SJSA1 (cell line): ENCODE measurements around the gene RGS6. TPM values are rescaled to one million over a fixed set of nuclear protein-coding genes. Genes with fewer than 3 reads are reported as not detected.

Experiments
- DNase-seq, 2 experiments: peaks; one replicate each; pipeline ENCODE4 v3.0.0-alpha.2; 2015 to 2020; ENCODE audit warnings: low spot score in 2 of 2, low read depth in 1 of 2
- H3K27ac ChIP-seq: fragments of 250-450 bp; sonication (Bioruptor Pico); 2 replicates; pipeline ENCODE4 v1.5.1; 2020; ENCODE audit warnings: mild to moderate bottlenecking, moderate library complexity
- H3K27me3 ChIP-seq: fragments of 250-450 bp; sonication (Bioruptor Pico); replicated peaks from 2 replicates; pipeline ENCODE4 v1.5.1; 2020; ENCODE audit warnings: mild to moderate bottlenecking, moderate library complexity
- H3K36me3 ChIP-seq: fragments of 250-450 bp; sonication (Bioruptor Pico); 2 replicates; pipeline ENCODE4 v1.5.1; 2020; ENCODE audit warnings: mild to moderate bottlenecking
- H3K4me1 ChIP-seq: fragments of 250-450 bp; sonication (Bioruptor Pico); replicated peaks from 2 replicates; pipeline ENCODE4 v1.6.1; 2021; ENCODE audit warnings: mild to moderate bottlenecking
- H3K4me3 ChIP-seq: fragments of 250-450 bp; sonication (Bioruptor Pico); 2 replicates; pipeline ENCODE4 v1.5.1; 2020; ENCODE audit warnings: mild to moderate bottlenecking
- H3K9me3 ChIP-seq: fragments of 250-450 bp; sonication (Bioruptor Pico); replicated peaks from 2 replicates; pipeline ENCODE4 v1.5.1; 2020; ENCODE audit warnings: mild to moderate bottlenecking
- total RNA-seq: library from RNA; depleted of rRNA; stranded (reverse); fragments of >200 nt; shearing (Covaris generic); gene quantifications from 2 replicates; pipeline ENCODE4 v1.2.3, GENCODE V29; 2014

Gene RGS6
- total RNA-seq, 1 experiment from 2014 or later, result not detected

GRCh38 chr14:72547999-72548398 lies 615.8 kb downstream of the RGS6 start:
- Histone ChIP-seq H3K9me3 (no peaks in the 10 kb centered on the region), H3K27me3 (no peaks in the 10 kb centered on the region), H3K4me3 (no peak overlapping the region), H3K4me1 (no peaks in the 10 kb centered on the region), H3K27ac (no peak overlapping the region), H3K36me3 (no peaks in the 10 kb centered on the region)
- no peak for DNase-seq

- Histone ChIP-seq H3K9me3 (no peaks in the 10 kb centered on the region), H3K27me3 (no peaks in the 10 kb centered on the region; the same call in 1 of the 2 replicates), H3K4me3 (no peak overlapping the region), H3K27ac (no peak overlapping the region), H3K4me1 (no peaks in the 10 kb centered on the region), H3K36me3 (no peaks in the 10 kb centered on the region)
- DNase-seq, result no peak
These were observed 616.8 kb downstream of the RGS6 start for GRCh38 chr14:72549026-72549425.

GRCh38 chr14:72549854-72550253 lies 617.6 kb downstream of the RGS6 start:
- H3K4me3 ChIP-seq, result no peak overlapping the region
- no peaks in the 10 kb centered on the region for H3K36me3 ChIP-seq
- no peaks in the 10 kb centered on the region for H3K4me1 ChIP-seq
- H3K27me3 ChIP-seq, result no peaks in the 10 kb centered on the region; the same call in 1 of the 2 replicates
- DNase-seq, result no peak
- H3K27ac ChIP-seq, result no peak overlapping the region
- no peaks in the 10 kb centered on the region for H3K9me3 ChIP-seq

- no peak overlapping the region for H3K4me3 ChIP-seq
- H3K9me3 ChIP-seq, result no peaks in the 10 kb centered on the region
- no peak for DNase-seq
- no peak overlapping the region for H3K27ac ChIP-seq
- H3K27me3 ChIP-seq, result no peaks in the 10 kb centered on the region; the same call in 1 of the 2 replicates
- no peaks in the 10 kb centered on the region for H3K4me1 ChIP-seq
- H3K36me3 ChIP-seq, result no peaks in the 10 kb centered on the region
These were observed 618.3 kb downstream of the RGS6 start for GRCh38 chr14:72550513-72550912.

- Histone ChIP-seq H3K36me3 (no peaks in the 10 kb centered on the region), H3K4me3 (no peak overlapping the region), H3K4me1 (no peaks in the 10 kb centered on the region), H3K27me3 (no peaks in the 10 kb centered on the region; the same call in 1 of the 2 replicates), H3K27ac (no peak overlapping the region), H3K9me3 (no peaks in the 10 kb centered on the region)
- no peak for DNase-seq
These were observed 620.0 kb downstream of the RGS6 start for GRCh38 chr14:72552236-72552635.

- Histone ChIP-seq H3K4me1 (no peaks in the 10 kb centered on the region), H3K4me3 (no peak overlapping the region), H3K36me3 (no peaks in the 10 kb centered on the region), H3K27me3 (no peaks in the 10 kb centered on the region; the same call in 1 of the 2 replicates), H3K9me3 (no peaks in the 10 kb centered on the region), H3K27ac (no peak overlapping the region)
- no peak for DNase-seq
These were observed 620.9 kb downstream of the RGS6 start for GRCh38 chr14:72553161-72553560.

- DNase-seq, result no peak
- H3K36me3 ChIP-seq, result no peaks in the 10 kb centered on the region
- H3K4me3 ChIP-seq, result no peak overlapping the region
- H3K9me3 ChIP-seq, result no peaks in the 10 kb centered on the region
- no peak overlapping the region for H3K27ac ChIP-seq
- no peaks in the 10 kb centered on the region; the same call in 1 of the 2 replicates for H3K27me3 ChIP-seq
- H3K4me1 ChIP-seq, result peaks cover 4% of the 10 kb centered on the region
These were observed 621.4 kb downstream of the RGS6 start for GRCh38 chr14:72553656-72554055.

GRCh38 chr14:72554401-72554800 lies 622.2 kb downstream of the RGS6 start:
- no peak for DNase-seq
- Histone ChIP-seq H3K36me3 (no peaks in the 10 kb centered on the region), H3K4me3 (no peak overlapping the region), H3K9me3 (no peaks in the 10 kb centered on the region), H3K4me1 (peaks cover 11% of the 10 kb centered on the region), H3K27ac (no peak overlapping the region), H3K27me3 (no peaks in the 10 kb centered on the region; the same call in 1 of the 2 replicates)

GRCh38 chr14:72554994-72555608 lies 622.9 kb downstream of the RGS6 start:
- Histone ChIP-seq H3K9me3 (no peaks in the 10 kb centered on the region), H3K36me3 (no peaks in the 10 kb centered on the region), H3K4me1 (peaks cover 12% of the 10 kb centered on the region), H3K4me3 (no peak overlapping the region), H3K27me3 (no peaks in the 10 kb centered on the region; the same call in 1 of the 2 replicates), H3K27ac (no peak overlapping the region)
- no peak for DNase-seq

- peaks cover 12% of the 10 kb centered on the region for H3K4me1 ChIP-seq
- no peaks in the 10 kb centered on the region for H3K36me3 ChIP-seq
- no peak overlapping the region for H3K27ac ChIP-seq
- H3K9me3 ChIP-seq, result no peaks in the 10 kb centered on the region
- H3K27me3 ChIP-seq, result no peaks in the 10 kb centered on the region; the same call in 1 of the 2 replicates
- no peak for DNase-seq
- no peak overlapping the region for H3K4me3 ChIP-seq
These were observed 623.4 kb downstream of the RGS6 start for GRCh38 chr14:72555609-72556000.

- H3K4me1 ChIP-seq, result peaks cover 12% of the 10 kb centered on the region
- no peaks in the 10 kb centered on the region for H3K36me3 ChIP-seq
- no peaks in the 10 kb centered on the region; the same call in 1 of the 2 replicates for H3K27me3 ChIP-seq
- no peaks in the 10 kb centered on the region for H3K9me3 ChIP-seq
- no peak for DNase-seq
- no peak overlapping the region for H3K4me3 ChIP-seq
- no peak overlapping the region for H3K27ac ChIP-seq
These were observed 625.4 kb downstream of the RGS6 start for GRCh38 chr14:72557671-72558070.

- Histone ChIP-seq H3K27me3 (no peaks in the 10 kb centered on the region), H3K4me3 (no peak overlapping the region), H3K9me3 (no peaks in the 10 kb centered on the region), H3K4me1 (peaks cover 12% of the 10 kb centered on the region), H3K36me3 (no peaks in the 10 kb centered on the region), H3K27ac (no peak overlapping the region)
- DNase-seq, result no peak
These were observed 626.5 kb downstream of the RGS6 start for GRCh38 chr14:72558721-72559120.

GRCh38 chr14:72559202-72559601 lies 627.0 kb downstream of the RGS6 start:
- no peaks in the 10 kb centered on the region for H3K27me3 ChIP-seq
- H3K36me3 ChIP-seq, result no peaks in the 10 kb centered on the region
- no peak for DNase-seq
- H3K4me1 ChIP-seq, result peaks cover 12% of the 10 kb centered on the region
- no peak overlapping the region for H3K4me3 ChIP-seq
- H3K27ac ChIP-seq, result no peak overlapping the region
- H3K9me3 ChIP-seq, result no peaks in the 10 kb centered on the region

GRCh38 chr14:72559669-72560255 lies 627.5 kb downstream of the RGS6 start:
- Histone ChIP-seq H3K27me3 (no peaks in the 10 kb centered on the region), H3K27ac (no peak overlapping the region), H3K4me3 (no peak overlapping the region), H3K4me1 (peaks cover 12% of the 10 kb centered on the region), H3K36me3 (no peaks in the 10 kb centered on the region), H3K9me3 (no peaks in the 10 kb centered on the region)
- no peak for DNase-seq
